NCI-H146 treated with DMSO at 0.1 percent for 48 hours (cell line): ENCODE results near the gene CHPF2.

Experiments used
- DNase-seq: peaks from one replicate; lab custom pipeline; 2025; ENCODE audit not compliant: unreplicated experiment; lab: John Stamatoyannopoulos, UW

CHPF2 gene, protein sequence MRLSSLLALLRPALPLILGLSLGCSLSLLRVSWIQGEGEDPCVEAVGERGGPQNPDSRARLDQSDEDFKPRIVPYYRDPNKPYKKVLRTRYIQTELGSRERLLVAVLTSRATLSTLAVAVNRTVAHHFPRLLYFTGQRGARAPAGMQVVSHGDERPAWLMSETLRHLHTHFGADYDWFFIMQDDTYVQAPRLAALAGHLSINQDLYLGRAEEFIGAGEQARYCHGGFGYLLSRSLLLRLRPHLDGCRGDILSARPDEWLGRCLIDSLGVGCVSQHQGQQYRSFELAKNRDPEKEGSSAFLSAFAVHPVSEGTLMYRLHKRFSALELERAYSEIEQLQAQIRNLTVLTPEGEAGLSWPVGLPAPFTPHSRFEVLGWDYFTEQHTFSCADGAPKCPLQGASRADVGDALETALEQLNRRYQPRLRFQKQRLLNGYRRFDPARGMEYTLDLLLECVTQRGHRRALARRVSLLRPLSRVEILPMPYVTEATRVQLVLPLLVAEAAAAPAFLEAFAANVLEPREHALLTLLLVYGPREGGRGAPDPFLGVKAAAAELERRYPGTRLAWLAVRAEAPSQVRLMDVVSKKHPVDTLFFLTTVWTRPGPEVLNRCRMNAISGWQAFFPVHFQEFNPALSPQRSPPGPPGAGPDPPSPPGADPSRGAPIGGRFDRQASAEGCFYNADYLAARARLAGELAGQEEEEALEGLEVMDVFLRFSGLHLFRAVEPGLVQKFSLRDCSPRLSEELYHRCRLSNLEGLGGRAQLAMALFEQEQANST

DNA sequence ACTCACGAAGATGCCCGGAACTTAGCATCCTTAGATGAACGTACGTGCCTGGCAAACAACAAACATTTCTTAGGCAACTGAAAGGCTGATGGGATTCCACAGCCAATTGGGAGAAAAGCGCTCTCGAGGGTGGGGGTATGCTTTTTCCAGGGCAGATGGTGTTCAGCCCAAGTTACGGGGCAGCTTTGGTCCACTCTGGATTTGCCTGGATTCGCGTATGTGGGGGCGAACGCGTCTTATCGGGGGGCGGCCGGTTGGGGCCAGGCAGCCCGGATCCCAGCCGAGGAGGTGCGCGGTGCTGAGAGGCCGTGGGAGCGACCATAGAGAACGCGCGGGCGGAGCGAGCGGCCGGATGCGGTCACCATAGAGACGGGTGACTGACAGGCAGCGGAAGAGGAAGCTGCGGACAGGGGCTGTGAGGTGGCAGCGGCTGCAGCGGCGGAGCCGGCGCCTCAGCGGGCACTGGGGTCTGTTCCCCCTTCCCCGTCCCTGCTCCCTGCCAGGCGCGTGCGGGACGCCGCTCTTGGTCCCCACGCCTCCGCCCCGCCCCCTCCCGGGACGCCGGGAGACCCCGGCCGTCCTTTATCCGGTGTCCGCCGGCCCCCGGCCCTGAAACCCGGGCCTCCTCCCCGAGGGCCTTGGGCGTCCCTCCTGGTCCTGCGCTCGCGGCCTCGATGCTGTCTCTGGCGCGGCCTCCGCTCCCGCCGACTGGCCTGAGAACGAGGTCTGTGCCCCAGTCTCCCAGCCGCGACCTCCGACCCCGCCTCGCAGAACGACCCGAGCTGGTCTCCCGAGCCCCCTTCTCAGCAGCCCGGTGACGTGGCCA, at the start of gene CHPF2:
TSS of gene CHPF2 (plus strand) at position 393 of the 826 bp plus-strand sequence. CDS start 1,529 bp downstream, outside the sequence.
- peak; percentile 45 for DNase-seq

DNA sequence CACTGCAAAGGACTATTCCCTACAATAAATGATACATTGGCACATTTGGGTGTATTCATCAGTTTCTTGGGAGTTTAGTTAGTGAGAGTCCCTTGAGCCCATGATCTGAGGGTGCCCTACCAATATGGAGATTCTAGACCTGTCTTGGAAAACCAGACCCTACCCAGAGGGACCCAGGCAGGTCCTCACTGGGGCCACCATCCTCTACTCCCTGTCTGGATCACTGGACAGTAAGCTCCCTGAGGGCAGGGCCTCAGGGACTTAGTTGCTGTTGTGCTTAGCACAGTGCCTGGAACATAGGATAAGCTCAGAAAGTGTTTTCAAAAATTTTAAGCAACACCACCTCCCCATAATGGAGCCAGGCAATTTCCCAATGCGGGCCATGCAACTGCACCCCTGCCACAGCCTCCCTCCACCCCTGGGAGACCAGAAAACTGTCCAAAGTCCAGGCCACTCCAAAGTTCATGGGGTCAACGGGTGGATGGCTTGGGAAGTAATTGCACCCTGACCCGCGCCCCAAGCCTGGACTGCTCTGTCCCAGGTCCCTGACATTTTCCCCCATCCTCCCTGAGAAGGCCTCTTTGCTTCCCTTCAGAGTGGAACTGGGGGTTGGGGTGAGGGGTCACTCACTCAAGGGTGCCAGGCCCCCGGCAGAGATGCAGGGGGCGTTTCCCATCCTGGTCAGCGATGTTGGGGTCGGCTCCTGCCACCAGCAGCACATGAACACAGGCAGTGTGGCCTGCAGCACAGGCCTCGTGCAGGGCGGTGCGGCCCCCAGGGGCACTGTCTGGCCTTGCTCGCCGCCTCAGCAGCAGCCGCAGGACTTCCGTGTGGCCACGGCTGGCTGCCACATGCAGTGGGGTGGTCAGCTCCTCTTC, 46.3 kb upstream of the CHPF2 start:
- DNase-seq = no peak

DNA sequence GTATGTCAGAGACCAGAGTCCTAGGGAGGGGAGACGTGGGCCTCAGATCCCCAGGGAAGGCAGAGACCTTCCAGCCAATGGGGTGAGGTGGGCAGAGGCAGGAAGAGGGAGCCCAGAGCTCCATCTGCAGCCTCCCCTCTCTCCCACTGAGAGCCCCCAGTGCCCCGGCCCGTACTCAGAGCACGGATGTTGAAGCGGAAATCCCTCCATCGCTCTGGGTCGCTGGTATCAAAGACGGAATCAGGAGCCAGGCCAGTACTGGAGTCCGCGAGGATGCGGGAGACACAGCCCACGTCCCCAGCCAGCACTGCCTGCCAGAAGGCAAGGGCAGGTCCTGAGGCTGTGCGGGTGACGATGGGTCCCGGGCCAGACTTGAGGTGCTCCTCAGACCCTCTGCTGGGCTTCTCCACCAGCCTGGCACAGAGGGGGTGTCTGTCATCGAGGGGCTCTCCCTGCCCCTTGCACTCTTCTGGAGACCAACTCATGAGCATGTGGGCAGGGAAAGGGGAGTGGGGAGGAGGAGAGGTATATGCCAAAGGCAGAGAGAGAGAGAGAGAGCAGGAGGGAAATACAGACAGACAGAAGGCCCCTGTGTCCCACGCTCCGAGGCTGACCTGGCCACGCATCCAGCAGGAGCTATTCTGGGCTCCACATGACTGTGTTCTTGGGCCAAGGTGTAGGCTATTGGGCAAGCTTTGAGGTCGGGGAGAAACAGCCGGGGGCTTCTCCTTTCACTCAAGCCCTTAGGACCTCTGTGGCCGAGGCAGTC, 45.5 kb upstream of the CHPF2 start, which contains the start of gene ASB10:
TSS of gene ASB10 (minus strand) at position 611 of the 769 bp plus-strand sequence. CDS start at position 491, 120 bp downstream.
- DNase-seq = no peak

DNA sequence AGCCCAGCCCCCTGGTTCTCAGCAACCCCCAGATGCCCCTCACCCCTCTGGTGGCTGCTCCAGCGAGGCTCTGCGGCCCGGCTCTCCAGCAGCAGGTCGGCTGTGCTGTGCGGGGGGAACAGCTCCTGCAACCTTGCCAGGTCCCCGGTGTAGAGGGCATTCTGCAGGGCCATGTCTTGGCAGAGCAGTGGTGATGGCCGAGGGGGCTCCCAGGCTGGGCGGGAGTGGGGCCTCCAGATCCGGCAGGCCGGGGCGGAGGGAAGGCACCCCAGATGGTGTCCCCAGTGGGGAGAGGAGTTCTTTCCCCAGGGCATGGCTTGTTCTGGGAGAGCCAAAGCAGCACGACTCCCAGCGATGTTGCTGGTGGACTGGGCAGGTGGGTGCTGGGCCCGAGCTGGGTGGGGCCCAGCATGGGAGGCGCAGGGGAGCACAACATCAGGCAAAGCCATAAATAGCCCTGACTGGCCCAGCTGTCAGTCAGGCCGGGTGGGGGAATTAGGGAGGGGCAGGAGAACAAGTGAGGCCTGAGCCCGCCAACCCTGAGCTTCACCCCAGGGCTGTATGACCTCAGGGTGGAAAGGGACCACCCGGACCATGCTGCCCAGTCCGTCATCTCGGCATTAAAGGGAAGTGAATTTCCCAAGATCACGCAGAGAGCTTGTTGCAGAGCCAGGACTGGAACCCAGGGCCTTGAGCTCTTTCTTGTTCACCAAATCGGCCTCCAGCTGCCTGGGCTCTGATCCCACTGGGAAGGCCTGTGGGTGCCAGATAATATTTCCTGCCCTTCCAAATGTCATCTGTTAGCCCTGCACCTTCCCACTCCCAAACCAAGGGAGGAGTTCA, 44.7 kb upstream of the CHPF2 start:
- no peak for DNase-seq

DNA sequence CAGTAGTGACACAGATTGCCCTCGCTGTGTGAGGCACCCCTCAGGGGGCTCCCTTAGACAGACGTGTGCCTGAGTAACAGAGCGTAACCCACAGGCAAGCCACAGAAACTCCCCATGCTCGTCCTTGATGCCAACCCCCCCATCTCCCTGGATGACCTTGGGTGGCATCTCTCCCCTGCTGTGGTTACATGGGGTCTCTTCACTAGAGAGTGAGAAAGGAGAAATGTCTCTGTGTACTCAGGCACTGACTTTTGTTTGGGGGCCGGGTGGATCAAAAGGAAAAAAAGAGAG, 44.1 kb upstream of the CHPF2 start:
- no peak for DNase-seq

DNA sequence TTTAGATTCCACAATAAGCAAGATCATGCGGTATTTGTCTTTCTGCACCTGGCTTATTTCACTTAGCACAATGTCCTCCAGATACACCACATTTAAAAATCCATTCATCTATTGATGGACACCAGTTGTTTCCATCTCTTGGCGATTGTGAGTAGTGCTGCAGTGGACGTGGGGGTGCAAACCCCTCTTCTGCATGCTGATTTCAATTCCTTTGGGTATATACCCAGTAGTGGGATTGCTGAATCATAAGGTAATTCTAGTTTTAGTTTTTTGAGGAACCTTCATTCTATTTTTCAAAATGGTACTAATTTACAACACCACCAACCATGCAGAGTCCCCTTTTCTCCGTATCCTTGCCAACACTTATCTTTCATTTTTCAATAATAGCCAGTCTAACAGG, 43.2 kb upstream of the CHPF2 start:
- DNase-seq = no peak

DNA sequence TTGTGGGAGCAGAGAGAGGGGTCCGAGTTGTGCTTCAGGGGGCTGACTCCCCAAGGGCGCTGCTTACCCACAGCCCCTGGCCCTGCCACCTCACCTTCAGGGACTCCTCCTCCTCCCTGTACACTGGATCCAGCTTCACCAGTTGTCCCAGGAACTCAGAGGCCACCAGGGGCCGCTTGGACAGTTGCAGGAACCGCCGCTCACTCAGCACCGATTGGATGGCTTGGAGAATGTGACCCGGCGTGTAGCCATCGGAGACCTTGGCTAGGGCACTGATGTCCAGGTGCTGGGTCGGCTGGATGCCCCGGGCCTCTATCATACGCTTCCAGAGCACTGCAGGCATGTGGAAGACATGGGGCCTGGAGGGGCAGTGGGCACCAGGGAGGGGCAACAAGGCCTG, 40.7 kb upstream of the CHPF2 start:
- DNase-seq = no peak

DNA sequence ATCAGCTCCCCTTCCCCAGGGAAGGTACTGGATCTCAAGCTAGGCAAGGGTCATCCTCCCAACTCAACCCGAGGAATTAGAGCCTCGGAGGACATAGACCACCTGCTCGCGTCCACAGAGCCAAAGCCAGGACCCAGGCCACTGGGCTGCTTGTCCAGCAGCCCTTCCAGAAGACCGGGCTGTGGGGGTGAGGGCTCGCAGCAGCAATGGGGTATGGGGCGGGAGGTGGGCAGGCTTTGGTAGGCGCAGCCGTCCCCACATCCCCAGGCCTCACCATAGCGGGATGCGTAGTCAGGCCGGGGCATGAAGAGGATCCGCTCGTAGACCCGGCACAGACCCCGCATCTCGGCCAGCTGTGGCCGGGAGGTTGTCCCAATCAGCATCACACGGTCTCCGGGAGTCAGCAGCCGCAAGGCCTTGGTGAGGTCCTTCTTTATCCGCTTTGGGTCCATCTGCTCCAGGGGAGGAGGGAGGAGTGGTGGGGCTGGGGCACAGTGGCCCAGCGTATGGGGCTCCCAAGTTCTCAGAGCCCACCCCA, 40.2 kb upstream of the CHPF2 start:
- DNase-seq = no peak

DNA sequence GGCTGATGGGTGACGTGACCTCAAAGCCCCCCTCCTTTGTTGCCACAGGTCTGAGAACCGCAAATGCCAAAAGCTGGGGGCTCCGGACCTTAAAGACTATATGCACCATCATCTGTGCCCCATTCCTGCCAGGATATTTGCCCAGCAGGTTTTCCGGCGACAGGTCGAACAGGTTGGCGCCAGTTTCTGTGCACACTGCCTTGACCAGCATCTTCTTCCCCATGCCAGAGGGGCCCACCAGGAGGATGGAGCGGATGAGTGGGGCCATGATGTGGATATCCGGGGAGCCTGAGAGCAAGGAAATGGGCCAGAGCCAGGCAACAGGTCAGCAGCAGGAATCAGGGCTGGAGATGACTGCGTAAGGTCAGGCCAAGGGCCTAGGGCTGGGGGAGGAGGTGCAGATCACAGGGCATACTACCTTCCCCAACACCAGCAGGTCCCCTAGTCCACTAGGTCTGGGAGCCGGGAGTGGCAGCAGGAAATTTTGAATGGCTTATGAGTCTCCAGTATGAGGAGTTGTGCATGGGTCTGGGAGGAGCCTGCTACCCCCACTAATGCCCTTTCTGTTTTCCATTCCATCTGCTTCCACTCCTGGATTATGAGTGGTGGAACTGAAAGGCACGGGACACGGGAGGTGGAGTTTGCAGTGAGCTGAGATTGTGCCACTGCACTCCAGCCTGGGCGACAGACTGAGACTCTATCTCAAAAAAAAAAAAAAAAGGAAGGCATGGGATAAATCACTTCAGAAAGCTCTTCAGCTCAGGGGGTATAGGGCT, 38.9 kb upstream of the CHPF2 start:
- no peak for DNase-seq

DNA sequence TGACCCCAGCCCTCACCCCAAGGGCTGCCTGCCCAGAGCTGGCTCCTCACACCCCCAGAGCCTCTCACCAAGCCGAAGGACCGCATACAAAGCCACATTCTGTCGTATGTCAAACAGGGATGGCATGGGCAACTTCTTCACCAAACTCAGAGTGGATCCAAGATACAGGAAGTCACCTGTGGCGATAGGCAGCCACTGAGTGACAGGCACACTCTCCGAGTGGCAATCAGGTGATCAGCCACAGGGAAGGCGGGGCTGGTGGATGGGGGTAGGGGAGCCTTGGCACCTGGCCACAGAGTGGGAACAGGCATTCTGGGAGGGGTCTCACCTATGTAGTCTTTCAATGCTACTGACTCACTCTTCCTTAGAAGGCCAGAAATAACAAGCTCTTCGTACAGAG, 38.1 kb upstream of the CHPF2 start:
- DNase-seq = no peak

DNA sequence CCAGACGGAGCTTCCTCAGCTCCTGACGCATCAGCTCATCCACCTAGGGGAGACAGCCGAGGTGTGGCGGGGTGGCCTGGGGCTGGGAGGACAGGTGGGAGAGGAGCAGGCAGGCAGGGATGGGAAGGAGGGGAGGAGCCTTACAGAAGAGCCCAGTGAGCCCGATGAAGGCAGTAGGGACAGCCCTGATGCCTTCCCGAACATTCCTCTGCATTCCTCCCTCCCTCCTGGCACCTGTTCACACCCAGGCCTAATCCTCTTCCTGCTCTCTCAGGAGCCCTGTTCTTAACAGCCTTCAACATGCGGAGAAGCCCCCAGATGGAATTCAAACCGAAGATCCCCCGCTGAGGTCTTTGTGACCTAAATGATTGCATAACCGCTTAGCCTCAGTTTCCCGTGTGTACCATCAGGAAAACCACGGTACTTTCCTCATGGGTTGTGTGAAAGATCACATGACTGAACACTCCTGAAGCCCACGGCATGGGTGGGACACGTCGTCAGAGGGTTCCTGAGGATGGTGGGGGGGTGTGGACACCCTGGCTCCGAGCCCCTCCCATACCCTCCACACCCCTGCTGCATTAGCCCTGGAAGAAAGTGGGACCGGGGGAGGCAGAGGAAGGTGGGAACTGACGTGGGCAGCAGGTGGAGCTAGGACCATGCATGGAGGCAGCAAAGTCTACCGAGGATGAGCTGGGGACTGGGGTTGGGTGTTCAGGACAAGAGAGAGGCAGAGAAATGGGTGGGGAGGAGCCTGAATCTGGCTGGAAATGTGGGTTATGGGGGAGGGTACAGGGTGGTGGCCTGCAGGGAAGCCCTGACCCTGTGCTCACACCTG, 36.5 kb upstream of the CHPF2 start:
- no peak for DNase-seq

DNA sequence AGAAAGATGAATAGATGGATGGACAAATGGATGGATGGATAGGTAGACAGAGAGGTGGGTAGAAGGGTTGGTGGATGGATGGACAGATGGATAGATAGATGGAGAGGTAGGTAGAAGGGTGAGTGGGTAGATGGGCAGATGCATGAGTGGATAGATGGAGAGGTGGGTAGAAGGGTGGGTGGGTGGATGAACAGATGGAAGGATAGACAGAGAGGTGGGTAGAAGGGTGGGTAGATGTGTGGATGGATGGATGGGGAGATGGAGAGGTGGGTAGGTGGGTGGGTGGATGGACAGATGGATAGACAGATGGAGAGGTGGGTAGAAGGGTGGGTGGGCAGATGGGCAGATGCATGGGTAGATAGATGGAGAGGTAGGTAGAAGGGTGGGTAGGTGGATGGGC, 34.4 kb upstream of the CHPF2 start:
- no peak for DNase-seq

DNA sequence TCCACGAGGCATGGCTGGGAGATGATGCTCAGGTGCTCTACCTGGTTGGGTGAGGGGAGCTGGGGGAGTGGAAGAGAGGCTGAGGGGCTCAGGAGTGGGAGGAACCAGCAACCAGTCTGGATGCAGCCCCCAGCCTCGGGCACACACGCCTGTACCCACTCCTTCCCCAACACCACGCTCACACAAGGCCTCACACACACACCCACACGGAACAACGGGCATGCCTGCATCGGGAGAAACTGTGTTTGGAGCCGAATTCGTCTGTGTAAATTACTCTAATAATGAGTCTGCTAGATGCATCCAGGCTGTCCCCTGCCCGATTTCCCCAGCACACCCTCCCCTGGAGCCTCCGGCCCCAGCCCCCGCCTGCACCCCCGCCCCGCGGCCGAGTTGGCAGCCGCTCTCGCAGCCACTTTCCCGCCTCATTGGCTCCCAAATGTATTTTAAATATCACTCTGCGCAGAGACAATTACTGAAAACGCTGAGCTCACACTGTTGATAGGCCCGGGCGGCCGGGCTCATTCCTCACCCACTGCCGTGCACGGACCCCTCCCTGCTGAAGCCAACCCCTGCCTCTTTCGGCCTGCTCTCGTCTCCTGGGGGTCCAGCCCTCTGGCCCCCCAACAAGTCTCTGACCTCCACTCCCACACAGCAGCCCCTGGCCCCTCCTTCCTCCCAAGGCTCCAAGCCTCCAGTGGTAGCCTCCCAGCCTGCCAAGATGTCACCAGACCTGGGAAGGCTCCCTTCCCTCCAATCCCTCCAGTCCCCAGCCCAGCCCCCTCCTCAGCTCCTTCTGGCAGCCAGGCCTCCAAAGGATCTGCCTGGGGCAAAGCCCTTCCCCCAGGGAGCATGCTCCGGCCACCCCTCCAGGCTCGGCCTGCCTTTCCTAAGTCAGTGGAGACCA, 33.1 kb upstream of the CHPF2 start:
- DNase-seq = no peak

DNA sequence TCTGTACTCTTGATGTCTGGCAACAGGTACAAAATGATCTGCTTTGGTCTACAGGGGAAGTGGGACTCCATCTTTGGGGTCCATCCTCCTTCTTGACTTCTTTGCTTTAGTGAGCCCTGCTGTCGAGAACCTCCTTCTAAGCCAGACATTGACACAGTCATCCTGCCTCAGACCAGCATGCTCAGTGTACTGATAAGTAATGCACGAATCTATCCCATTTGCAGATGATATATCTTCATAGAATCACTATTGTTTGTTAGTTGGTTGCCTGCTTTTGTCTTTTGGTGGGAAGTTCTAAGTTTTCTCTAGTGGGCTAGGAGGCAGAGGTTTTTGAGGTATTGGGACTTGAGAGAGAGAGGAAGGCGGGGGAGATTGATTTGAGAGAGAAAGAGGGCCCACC, 30.9 kb upstream of the CHPF2 start:
- no peak for DNase-seq

DNA sequence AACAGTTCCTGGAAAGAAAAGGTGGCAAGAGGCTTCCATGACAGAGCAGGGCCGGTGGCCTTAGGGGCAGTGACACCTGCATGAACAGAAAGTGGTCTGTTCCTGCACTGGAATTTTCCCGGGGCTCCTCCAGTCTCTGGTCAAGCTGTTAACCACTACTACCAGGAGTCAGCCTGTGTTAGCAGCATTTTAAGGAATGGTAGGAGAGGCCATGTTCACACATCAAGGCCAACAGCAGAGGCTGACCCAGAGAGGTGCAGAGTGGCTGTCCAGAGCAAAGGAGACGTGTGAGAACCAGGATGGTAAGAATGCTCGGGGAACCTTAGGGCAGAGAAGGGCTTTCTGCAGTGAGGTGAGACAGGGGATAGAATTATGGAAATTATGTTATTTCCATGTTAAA, 30.5 kb upstream of the CHPF2 start:
- DNase-seq = no peak

DNA sequence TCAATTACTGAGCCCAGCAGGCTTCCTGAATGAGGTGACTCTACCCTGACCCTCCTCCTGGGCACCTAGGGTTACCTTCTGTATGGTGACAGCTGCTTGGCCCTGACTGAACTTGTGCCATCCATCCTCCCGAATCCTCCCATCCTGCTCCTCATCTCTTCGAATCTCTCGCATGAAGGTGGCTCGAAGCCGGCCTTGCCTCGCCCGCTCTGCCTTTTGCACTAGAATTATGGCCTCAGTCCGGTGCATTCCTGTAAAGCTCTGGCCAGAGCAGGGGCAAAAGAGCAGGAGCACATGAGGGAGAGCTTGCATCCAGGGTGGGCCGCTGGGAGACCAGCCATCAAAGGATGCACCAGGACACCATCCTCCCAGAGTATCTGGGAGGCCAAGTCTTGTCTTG, 29.4 kb upstream of the CHPF2 start:
- no peak for DNase-seq
